HEK293 (cell line): ENCODE results near the gene VANGL1.

ENCODE experiments used
- CTCF ChIA-PET: fragments of 350-600 bp; formaldehyde crosslinking; extraction: SDS; loops from one replicate; lab custom pipeline; 2021; ENCODE audit warnings: antibody characterized with exemption; lab: Yijun Ruan, JAX
- POLR2A ChIA-PET: fragments of 300-600 bp; formaldehyde crosslinking; extraction: SDS; loops from one replicate; lab custom pipeline; 2020; ENCODE audit warnings: antibody characterized with exemption, inconsistent platforms; lab: Yijun Ruan, JAX
- H3K27ac ChIP-seq: fragments of 200-500 bp; sonication (Bioruptor generic); 2 replicates; pipeline ENCODE4 v1.5.1; 2014; ENCODE audit warnings: low read depth, low read length, control low read depth, inconsistent platforms; ENCODE audit errors: extremely low read depth
- H3K36me3 ChIP-seq, 2 experiments: fragments of 200-500 bp in 1 of 2; sonication (Bioruptor generic) in 1 of 2; 1 replicate in 1 of 2; 2 replicates in 1 of 2; pipeline ENCODE4 v1.5.1; 2014 to 2017; ENCODE audit warnings: inconsistent platforms in 2 of 2, low read length in 2 of 2; ENCODE audit not compliant: control insufficient read depth in 2 of 2, insufficient read depth in 1 of 2
- H3K4me1 ChIP-seq: fragments of 200-500 bp; sonication (Bioruptor generic); 2 replicates; pipeline ENCODE4 v1.5.1; 2014; ENCODE audit warnings: mild to moderate bottlenecking, low read length, inconsistent platforms; ENCODE audit not compliant: control insufficient read depth, insufficient read depth
- H3K4me3 ChIP-seq: 2 replicates; pipeline ENCODE4 v1.5.1; 2011; ENCODE audit warnings: low read depth, mild to moderate bottlenecking, control low read depth, low read length, moderate library complexity
- H3K9me3 ChIP-seq: fragments of 200-500 bp; sonication (Bioruptor generic); 2 replicates; pipeline ENCODE4 v1.5.1; 2014; ENCODE audit warnings: low read depth, low read length, inconsistent platforms; ENCODE audit not compliant: control insufficient read depth, insufficient read depth
- BCL11B ChIP-seq: fragments of 450-650 bp; formaldehyde crosslinking; IDR thresholded peaks from 2 replicates; pipeline ENCODE4 v1.5.1; 2016; ENCODE audit warnings: low read depth, missing biosample characterization, missing genetic modification characterization
- SCRT2 ChIP-seq: fragments of 450-650 bp; formaldehyde crosslinking; IDR thresholded peaks from 2 replicates; pipeline ENCODE4 v1.5.1; 2016; ENCODE audit warnings: missing biosample characterization, missing genetic modification characterization
- ZBTB1 ChIP-seq: fragments of 450-650 bp; formaldehyde crosslinking; IDR thresholded peaks from 2 replicates; pipeline ENCODE4 v1.5.1; 2016; ENCODE audit warnings: missing biosample characterization, missing genetic modification characterization
- ZBTB21 ChIP-seq: fragments of 450-650 bp; formaldehyde crosslinking; IDR thresholded peaks from 2 replicates; pipeline ENCODE4 v1.5.1; 2017; ENCODE audit warnings: missing biosample characterization, missing genetic modification characterization
- ZIC2 ChIP-seq: fragments of 450-650 bp; formaldehyde crosslinking; IDR thresholded peaks from 2 replicates; pipeline ENCODE4 v1.5.1; 2016; ENCODE audit warnings: missing biosample characterization, missing genetic modification characterization
- ZNF10 ChIP-seq: fragments of 450-650 bp; formaldehyde crosslinking; IDR thresholded peaks from 2 replicates; pipeline ENCODE4 v1.5.1; 2017; ENCODE audit warnings: missing biosample characterization, missing genetic modification characterization
- ZNF112 ChIP-seq: fragments of 450-650 bp; formaldehyde crosslinking; IDR thresholded peaks from 2 replicates; pipeline ENCODE4 v1.5.0; 2017; ENCODE audit warnings: missing biosample characterization, missing genetic modification characterization
- ZNF16 ChIP-seq: fragments of 450-650 bp; formaldehyde crosslinking; IDR thresholded peaks from 2 replicates; pipeline ENCODE4 v1.5.1; 2016; ENCODE audit warnings: low read depth, missing biosample characterization, missing genetic modification characterization
- ZNF184 ChIP-seq: fragments of 450-650 bp; IDR thresholded peaks from 2 replicates; pipeline ENCODE4 v1.5.1; 2018; ENCODE audit warnings: missing biosample characterization, mild to moderate bottlenecking, missing genetic modification characterization
- ZNF221 ChIP-seq: fragments of 450-650 bp; formaldehyde crosslinking; IDR thresholded peaks from 2 replicates; pipeline ENCODE4 v1.5.1; 2017; ENCODE audit warnings: missing biosample characterization, missing genetic modification characterization, borderline replicate concordance
- ZNF23 ChIP-seq: fragments of 450-650 bp; formaldehyde crosslinking; IDR thresholded peaks from 2 replicates; pipeline ENCODE4 v1.5.1; 2016; ENCODE audit warnings: missing biosample characterization, missing genetic modification characterization, borderline replicate concordance
- ZNF24 ChIP-seq: fragments of 450-650 bp; formaldehyde crosslinking; IDR thresholded peaks from 2 replicates; pipeline ENCODE4 v1.5.1; 2016; ENCODE audit warnings: missing biosample characterization, missing genetic modification characterization
- ZNF391 ChIP-seq: fragments of 450-650 bp; formaldehyde crosslinking; IDR thresholded peaks from 2 replicates; pipeline ENCODE4 v1.5.1; 2016; ENCODE audit warnings: low read depth, missing biosample characterization, missing genetic modification characterization, borderline replicate concordance
- ZNF433 ChIP-seq: fragments of 450-650 bp; formaldehyde crosslinking; IDR thresholded peaks from 2 replicates; pipeline ENCODE4 v1.5.1; 2016; ENCODE audit warnings: missing biosample characterization, missing genetic modification characterization, low read depth
- ZNF555 ChIP-seq: fragments of 450-650 bp; formaldehyde crosslinking; conservative IDR thresholded peaks from 2 replicates; pipeline ENCODE4 v1.5.1; 2017; ENCODE audit warnings: missing biosample characterization, mild to moderate bottlenecking, missing genetic modification characterization, inconsistent platforms
- ZNF624 ChIP-seq: fragments of 450-650 bp; formaldehyde crosslinking; IDR thresholded peaks from 2 replicates; pipeline ENCODE4 v1.5.1; 2017; ENCODE audit warnings: missing biosample characterization, missing genetic modification characterization
- ZNF664 ChIP-seq: fragments of 450-650 bp; formaldehyde crosslinking; IDR thresholded peaks from 2 replicates; pipeline ENCODE4 v1.5.1; 2016; ENCODE audit warnings: missing biosample characterization, missing genetic modification characterization
- ZNF707 ChIP-seq: fragments of 450-650 bp; formaldehyde crosslinking; IDR thresholded peaks from 2 replicates; pipeline ENCODE4 v1.5.1; 2016; ENCODE audit warnings: missing biosample characterization, missing genetic modification characterization
- ZNF768 ChIP-seq: fragments of 450-650 bp; formaldehyde crosslinking; IDR thresholded peaks from 2 replicates; pipeline ENCODE4 v1.5.1; 2018; ENCODE audit warnings: missing biosample characterization, mild to moderate bottlenecking, missing genetic modification characterization
- ZNF791 ChIP-seq: fragments of 450-650 bp; formaldehyde crosslinking; IDR thresholded peaks from 2 replicates; pipeline ENCODE4 v1.5.1; 2016; ENCODE audit warnings: missing biosample characterization, missing genetic modification characterization
- TF ChIP-seq, protein P1 (sequence below): fragments of 450-650 bp; IDR thresholded peaks from 2 replicates; pipeline ENCODE4 v1.5.1; 2018; ENCODE audit warnings: missing biosample characterization, mild to moderate bottlenecking, missing genetic modification characterization
- TF ChIP-seq, protein P2 (sequence below): fragments of 450-650 bp; formaldehyde crosslinking; IDR thresholded peaks from 2 replicates; pipeline ENCODE4 v1.5.1; 2016; ENCODE audit warnings: missing biosample characterization, missing genetic modification characterization
- TF ChIP-seq, protein P3 (sequence below): fragments of 450-650 bp; formaldehyde crosslinking; optimal IDR thresholded peaks from 2 replicates; pipeline ENCODE3; 2016; ENCODE audit warnings: missing biosample characterization, mild to moderate bottlenecking, missing genetic modification characterization

VANGL1 gene

DNA sequence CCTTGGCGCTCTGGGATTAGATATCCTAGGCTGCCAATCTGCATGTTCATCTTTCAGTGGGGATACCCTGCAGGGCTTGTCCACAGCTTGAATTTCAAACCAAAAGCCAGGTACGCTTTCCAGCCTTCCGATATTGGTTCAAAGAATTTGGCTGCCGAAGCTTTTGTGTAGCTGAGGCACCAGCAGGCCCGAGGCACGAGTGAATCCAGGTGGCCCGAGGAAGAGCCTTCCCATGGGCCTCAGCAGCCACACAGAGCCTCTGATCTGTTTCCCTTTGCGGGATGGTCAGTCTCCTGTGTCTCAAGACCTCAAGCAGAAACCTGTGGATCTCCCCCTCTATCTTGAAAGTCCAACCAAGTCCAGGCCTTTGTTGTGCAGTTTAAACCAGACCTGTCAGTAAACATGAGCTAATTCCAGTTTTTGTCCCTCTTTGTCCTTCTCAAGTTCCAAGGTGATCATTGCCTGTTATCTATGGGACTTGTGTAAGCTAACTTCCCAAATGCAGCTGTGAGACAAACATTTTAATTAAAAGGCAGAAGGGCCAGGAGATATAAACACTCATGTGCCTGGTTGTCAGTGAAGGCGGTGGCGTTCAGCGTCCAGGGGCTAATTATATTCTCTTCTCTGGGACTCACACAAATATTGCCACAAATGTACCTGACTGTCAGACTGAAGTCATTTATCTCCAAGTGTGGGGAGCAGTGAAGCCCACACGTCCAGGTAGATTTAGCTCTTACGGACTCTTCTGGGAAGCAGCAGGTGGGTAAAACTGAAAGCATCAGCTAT is 30.6 kb downstream of the VANGL1 start (continued):
- TF ChIP-seq, protein P1, sequence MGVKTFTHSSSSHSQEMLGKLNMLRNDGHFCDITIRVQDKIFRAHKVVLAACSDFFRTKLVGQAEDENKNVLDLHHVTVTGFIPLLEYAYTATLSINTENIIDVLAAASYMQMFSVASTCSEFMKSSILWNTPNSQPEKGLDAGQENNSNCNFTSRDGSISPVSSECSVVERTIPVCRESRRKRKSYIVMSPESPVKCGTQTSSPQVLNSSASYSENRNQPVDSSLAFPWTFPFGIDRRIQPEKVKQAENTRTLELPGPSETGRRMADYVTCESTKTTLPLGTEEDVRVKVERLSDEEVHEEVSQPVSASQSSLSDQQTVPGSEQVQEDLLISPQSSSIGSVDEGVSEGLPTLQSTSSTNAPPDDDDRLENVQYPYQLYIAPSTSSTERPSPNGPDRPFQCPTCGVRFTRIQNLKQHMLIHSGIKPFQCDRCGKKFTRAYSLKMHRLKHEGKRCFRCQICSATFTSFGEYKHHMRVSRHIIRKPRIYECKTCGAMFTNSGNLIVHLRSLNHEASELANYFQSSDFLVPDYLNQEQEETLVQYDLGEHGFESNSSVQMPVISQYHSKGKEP (tag by site-specific recombination), result no peak
- no peak for TF ChIP-seq ZNF555 (tag by site-specific recombination)
- no peak for TF ChIP-seq ZNF10 (tag by site-specific recombination)
- no peak for TF ChIP-seq ZNF184
- TF ChIP-seq ZBTB21 (tag by site-specific recombination), result no peak
- no peak for TF ChIP-seq ZBTB1 (tag by site-specific recombination)
- no peak for TF ChIP-seq ZNF23 (tag by site-specific recombination)
- no peak for TF ChIP-seq ZNF707
- TF ChIP-seq, protein P2, sequence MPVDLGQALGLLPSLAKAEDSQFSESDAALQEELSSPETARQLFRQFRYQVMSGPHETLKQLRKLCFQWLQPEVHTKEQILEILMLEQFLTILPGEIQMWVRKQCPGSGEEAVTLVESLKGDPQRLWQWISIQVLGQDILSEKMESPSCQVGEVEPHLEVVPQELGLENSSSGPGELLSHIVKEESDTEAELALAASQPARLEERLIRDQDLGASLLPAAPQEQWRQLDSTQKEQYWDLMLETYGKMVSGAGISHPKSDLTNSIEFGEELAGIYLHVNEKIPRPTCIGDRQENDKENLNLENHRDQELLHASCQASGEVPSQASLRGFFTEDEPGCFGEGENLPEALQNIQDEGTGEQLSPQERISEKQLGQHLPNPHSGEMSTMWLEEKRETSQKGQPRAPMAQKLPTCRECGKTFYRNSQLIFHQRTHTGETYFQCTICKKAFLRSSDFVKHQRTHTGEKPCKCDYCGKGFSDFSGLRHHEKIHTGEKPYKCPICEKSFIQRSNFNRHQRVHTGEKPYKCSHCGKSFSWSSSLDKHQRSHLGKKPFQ (tag by site-specific recombination), result no peak
- TF ChIP-seq ZNF221 (tag by site-specific recombination), result no peak
- no peak for TF ChIP-seq ZNF624 (tag by site-specific recombination)
- TF ChIP-seq ZNF791 (tag by site-specific recombination), result no peak

DNA sequence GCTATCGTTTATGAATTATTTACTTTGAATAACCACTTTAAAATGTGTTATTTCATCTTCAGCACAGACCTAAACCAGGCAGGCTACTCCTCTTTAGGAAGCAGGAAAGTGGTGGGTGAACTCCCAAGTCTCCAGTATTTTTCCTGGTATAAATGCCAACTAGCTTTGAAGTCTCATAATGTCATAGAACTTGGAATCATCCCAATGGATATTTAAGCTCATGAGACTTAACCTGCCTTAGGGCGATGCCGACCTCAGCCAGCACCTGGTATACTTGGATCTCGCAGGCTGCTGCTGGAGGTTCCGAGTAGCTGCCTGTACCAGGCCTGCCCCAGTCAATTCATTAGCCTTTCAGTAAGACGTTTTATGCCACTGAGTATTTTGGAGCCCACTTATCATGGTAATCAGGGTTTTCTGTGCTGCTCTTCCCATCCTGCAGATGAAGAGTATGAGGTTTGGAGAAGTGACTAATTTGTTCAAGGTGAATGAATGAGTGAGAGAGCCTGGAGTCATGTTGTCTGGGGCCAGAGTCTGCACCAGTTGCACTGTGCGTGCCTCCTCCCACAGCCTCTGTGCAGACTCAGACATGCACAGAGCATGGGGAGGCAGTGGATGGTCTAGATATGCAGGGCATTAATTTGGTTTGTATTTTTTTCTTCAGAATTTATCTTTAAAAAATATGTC is 34.9 kb downstream of the VANGL1 start:
- H3K9me3 ChIP-seq, result no peaks in the 10 kb centered on the region
- H3K27ac ChIP-seq, result no peak overlapping the region
- H3K36me3 ChIP-seq, result peaks cover 0 to 17% of the 10 kb centered on the region in 2 experiments; a peak in 1 of 3 replicates
- POLR2A ChIA-PET, result no interaction called here
- peaks cover 5% of the 10 kb centered on the region; the same call in 1 of the 2 replicates for H3K4me1 ChIP-seq
- H3K4me3 ChIP-seq, result no peak overlapping the region
- TF ChIP-seq SCRT2 (tag by site-specific recombination) (peak; percentile 36; the same call in 1 of the 2 replicates), ZIC2 (tag by site-specific recombination) (no peak), ZNF433 (tag by site-specific recombination) (no peak), ZNF664 (tag by site-specific recombination) (no peak), ZNF24 (tag by site-specific recombination) (no peak)
- TF ChIP-seq, protein P3, sequence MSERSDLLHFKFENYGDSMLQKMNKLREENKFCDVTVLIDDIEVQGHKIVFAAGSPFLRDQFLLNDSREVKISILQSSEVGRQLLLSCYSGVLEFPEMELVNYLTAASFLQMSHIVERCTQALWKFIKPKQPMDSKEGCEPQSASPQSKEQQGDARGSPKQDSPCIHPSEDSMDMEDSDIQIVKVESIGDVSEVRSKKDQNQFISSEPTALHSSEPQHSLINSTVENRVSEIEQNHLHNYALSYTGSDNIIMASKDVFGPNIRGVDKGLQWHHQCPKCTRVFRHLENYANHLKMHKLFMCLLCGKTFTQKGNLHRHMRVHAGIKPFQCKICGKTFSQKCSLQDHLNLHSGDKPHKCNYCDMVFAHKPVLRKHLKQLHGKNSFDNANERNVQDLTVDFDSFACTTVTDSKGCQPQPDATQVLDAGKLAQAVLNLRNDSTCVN (tag by site-specific recombination), result no peak
- TF ChIP-seq, all 188 proteins: peak for 1
- CTCF ChIA-PET, result interaction anchor here (1.2 kb wide), 1 partner anchor 68 kb away, joined by 3 read pairs; no protein-coding TSS in a partner anchor

DNA sequence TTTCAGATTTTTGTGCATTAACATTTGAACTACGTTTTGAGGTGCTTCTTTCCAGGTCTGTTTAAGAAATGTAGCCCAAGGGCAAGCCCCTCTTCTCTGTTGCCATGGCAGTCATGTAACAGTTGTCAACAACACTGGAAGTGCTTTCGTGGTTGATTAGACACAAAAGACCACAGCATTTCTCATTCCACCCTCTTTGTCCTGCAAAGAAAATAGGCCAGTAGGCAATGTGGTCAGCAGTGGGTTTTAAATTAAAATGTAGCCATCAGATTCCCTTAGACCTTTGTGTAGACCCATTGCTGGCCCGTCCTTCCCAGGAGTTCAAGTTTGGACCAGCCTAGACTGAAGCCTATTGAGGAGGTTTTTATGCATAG is 35.4 kb downstream of the VANGL1 start:
- Histone ChIP-seq H3K4me3 (no peak overlapping the region), H3K9me3 (no peaks in the 10 kb centered on the region), H3K4me1 (peaks cover 5% of the 10 kb centered on the region; the same call in 1 of the 2 replicates), H3K27ac (no peak overlapping the region), H3K36me3 (peaks cover 0 to 18% of the 10 kb centered on the region in 2 experiments; a peak in 1 of 3 replicates)
- POLR2A ChIA-PET, result no interaction called here
- CTCF ChIA-PET, result no interaction called here
- TF ChIP-seq ZNF112 (tag by site-specific recombination), result no peak
- TF ChIP-seq, protein P2 (tag by site-specific recombination), result no peak
- no peak for TF ChIP-seq ZNF707
- TF ChIP-seq ZNF768, result no peak
- TF ChIP-seq BCL11B, result no peak
- no peak for TF ChIP-seq ZNF16 (tag by site-specific recombination)
- no peak for TF ChIP-seq ZNF391
